ELR (cell line): Measurements from ENCODE around the gene NCKAP5.

ENCODE experiments used
- DNase-seq: peaks from one replicate; pipeline ENCODE4 v3.0.0-alpha.2; 2015; ENCODE audit warnings: low read depth

NCKAP5 gene

DNA sequence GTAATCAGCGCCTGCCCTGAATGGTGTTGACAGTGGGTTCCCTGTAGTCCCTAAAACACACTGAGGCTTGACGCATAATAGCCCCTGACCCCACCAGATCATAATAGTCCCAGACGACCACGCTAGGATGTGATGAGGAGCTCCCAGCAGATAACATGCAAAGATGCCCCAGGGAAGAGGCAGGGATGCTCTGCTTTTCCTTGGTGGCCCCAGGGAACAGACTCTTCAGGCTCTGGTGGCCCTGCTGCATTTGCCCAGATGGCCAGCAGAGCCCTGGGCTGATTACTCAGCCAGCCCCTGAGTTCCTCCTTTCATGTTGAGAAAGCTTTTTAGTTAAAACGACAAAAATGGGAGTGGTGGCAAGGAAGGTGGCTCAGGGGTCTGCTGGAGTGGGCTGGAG is 5.9 kb upstream of the NCKAP5 start:
- no peak for DNase-seq

DNA sequence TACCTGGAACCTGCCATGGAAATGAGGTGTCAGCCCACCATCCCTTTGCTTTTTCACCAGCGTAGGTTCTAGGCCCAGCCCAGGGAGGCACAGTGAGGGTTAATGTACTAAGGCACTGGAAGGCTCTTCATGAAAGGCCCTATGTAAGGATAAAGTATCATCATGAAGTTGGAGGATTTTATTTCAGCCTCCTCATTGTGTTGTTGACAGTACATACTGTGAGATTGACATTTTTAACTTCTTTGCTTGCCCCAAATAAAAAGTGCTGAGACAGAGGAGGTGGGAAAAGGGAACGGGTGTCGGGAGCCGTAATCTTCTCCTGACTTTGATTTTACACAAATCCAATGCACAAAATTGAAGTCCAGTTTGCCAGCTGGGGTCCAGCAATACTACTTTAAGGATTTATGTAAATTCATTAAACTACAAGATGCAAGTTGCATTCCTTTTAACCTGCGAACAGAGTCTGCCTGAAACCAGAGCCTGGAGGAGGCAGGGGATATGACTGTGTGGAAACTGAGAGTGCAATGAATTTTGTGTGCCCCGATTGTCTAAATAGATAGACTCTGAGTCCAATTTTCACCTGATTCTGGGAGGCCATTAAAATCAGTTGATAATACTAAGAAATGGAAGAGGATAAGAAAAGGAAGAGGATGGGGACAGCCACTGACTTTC is 5.4 kb upstream of the NCKAP5 start:
- DNase-seq = no peak

DNA sequence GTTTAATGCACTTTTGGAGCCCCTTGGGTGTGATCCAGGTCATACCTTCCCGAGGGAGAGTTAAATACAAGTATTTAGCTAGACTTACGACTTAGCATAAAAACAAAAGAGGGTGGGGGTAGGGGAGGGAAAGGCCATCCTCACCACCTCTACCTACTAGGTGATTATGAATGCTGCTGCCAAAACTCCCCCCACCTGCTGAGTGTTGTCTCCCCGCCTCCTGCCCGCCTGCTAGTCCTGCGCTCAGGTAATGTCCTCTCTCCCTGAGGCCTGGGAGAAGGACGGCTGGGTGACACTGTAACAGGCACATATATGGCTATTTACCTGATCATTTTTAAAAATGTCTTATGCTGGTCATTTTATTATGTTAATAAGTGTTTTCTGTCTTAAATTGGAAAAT is 3.0 kb upstream of the NCKAP5 start:
- no peak for DNase-seq

DNA sequence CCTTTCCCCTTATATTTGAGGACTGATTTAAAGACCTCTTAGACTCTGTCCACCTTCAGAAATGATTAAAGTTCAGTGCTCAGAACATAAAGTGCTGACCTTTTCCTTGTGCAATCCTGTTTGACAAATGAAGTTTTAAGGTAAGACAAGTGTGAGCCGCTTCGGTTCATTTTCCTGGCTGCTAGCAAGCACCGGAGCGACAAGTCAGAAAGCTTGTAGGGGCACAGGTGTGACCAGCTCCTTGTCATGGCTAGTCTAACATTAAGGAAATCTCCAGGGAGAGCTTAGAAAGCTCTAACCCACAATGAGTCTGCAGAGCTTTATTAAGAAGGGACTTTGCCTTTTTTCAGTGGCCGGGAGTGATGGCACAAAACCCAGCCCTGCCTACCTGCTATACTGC is 2.3 kb upstream of the NCKAP5 start:
- no peak for DNase-seq

DNA sequence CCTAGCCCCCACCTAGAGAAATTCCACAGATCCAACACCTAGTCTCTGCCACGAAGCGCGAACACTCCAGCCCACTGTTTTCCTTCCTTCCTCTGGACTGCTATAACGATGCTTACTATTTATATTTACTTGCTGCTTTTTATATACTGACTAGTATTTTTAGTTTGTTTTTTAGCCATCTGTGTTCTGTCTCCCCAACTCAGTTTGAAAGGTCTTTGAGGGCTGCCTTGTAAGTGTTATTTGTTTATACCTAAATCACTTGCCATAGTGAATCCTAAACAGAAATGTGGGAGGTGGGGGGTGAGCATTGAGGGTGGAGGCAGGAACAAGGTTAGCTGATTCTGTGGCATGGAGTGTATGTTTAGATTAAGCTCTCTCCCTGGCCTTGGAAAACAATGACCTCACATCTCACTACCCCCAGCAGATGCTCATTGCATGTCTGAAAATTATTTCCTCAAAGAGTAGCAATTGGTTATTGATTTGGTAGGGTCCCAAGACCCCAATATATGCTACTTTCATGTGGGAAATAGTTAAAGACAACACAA is 1.1 kb upstream of the NCKAP5 start:
- no peak for DNase-seq

DNA sequence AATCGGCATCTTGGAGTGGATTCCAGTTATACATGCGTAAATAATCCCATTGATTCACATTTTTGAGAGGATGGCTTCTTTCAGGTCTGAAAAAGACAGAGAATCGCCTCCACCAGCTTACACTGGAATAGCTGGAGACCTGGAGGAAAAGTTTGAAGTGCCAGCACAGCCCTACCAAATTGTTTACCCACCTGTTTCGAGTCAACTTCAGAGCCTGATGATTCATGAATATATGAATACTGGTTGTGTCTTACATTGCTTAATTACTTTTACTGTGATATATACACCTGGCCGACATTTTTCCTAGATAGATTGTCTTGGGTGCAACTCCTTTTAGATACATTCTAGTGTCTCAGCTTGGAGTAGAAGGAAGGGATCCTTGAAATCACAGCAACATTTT is 335 bp upstream of the NCKAP5 start:
- DNase-seq = no peak

DNA sequence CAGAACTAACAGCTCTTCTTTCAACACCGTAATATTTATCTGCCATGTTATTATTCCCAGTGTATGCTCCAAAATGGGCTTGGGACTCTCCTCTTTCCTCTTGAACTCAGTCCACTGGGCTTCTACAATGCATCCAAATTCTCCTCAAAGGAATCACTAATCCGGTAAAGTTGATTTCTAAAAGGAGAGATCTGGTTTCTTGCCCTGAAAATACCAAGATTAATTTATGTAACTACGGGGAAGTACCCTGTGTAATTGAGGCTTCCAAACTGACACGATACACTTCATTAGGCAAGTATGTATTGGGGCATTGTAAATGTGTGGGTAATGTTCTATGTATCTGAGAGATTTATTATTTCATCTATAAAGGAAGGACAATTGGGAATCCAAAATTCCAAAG is 5.7 kb downstream of the NCKAP5 start:
- DNase-seq = no peak

DNA sequence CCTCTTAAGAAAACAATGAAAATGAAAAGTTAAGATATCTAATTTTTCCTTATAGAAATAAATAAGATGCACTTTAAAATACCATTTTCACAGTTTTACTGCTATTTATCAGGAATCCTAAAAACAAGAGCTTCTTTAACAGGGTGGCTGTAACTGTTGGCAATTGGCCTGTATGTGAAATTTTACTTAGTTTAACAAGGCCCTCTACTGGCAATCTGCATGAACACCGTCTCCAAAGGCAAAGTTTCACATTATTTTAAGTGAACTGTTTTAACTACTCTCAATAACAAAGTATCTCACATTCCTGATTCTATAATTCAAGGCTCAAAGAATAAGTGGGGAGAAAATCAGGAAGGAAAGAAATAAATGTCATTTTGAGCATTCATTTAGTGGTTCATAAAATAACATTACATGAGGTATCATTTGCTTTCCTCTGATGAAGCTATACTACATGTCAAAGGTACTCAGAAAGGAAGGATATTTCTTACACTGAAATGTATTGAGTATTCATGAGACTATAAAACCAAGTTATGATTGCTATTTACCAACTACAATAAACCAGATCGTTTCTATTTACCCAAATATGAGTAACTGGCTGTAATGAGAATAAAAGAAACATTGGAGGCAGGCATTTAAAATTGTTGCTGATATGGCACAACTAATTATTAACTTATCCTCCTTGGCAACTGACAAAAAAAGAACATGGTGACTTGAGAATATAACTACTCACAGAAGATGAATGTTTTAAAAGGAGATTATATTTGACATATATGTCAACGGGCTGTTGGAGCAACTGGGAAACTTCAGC is 7.0 kb downstream of the NCKAP5 start:
- peak; percentile 81 for DNase-seq

DNA sequence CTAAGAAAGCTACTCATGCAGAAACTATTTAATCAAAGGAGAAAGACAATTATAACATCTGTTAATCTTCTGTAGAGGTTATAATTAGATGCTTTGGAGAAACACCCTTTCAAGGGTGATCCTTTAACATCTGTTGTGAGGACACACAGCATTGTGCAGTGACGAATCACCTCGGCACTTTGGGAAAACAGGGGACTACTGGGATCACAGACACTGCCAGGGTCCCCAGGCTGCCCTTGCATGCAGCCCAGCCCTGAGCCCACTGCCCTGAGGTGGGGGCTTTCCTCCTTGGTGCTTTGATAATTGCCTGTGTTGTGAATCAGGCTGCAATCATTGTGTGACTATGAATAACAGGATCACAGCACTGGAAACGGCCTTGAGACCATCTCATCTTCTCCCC is 10.6 kb downstream of the NCKAP5 start:
- no peak for DNase-seq

DNA sequence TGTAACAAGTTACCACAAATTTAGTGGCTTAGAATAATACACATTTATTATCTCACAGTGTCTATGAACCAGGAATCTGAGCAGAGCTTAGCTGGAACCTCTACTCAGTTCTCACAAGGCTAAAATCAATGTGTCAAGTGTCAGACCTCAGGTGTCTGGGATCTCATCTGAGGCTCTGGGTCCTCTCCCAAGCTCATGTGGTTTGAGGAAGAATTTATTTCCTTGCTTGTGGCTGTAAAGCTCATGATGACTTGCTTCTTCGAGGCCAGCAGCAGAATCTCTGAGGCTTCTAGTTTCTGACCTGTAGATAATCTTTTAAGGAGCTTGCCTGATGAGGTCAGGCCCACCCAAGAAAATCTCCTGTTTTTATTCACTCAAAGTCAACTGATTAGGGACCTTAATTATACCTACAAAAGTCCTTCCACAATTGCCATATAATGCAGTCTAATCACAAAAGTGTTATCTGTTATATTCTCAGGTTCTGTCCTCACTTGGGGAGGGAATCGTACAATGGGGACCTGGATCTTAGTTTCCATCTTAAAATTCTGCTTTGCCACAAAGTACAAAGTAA is 14.3 kb downstream of the NCKAP5 start:
- no peak for DNase-seq

DNA sequence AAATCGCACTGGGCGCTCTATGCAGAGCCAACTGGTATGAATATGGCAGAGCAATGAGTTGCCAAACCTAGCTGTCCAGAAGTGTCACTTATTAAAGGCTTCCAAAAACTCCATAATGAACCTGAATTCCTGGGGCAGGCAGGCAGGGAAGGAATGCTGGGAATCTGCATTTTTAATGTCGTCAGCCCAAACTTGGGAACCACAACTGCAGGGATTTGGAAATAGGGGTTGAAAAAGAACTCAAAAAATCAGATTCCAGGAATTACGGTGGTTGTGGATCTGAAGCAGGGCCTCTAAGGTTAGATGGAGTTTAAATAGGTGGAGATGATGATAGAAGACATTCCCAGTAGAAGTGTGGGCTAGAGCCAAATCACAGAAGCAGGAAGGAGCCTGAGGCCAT is 15.0 kb downstream of the NCKAP5 start:
- no peak for DNase-seq

DNA sequence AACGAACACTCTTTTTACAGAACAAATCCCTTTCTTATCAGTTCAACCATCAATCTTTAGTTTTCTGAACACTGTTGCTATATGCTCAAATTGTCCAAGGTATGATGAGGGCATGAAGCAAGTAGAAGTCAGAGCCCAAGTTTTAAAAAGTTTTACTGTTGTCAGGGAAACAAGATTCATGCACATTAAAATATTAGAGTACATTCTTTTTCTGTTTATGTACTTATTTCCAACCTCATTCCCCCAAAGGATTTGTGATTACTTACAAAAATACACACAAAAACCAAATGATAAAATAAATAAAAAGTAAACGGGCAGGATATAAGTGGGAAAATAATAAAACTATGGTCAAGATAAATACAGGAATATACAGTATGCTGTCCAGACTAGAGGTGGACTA is 15.4 kb downstream of the NCKAP5 start:
- no peak for DNase-seq

DNA sequence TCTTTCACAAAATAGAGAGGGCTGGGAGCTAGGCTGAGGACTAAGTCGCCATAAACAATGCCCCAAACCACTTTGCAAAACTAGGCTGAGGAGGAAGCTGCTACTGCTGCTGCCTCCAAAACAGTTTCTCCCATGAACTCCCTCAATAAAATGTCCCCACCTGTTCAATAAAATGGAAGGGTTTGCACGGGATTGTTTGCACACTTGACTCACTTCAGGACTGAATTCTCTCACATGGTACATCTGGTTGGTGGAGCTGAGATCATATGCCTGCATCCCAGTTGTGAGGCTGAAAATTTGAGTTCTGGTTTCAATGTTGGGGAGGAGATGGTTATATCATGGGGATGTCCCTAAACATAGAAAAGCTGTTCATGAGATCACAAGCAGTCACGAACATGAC is 26.5 kb downstream of the NCKAP5 start:
- DNase-seq = no peak

DNA sequence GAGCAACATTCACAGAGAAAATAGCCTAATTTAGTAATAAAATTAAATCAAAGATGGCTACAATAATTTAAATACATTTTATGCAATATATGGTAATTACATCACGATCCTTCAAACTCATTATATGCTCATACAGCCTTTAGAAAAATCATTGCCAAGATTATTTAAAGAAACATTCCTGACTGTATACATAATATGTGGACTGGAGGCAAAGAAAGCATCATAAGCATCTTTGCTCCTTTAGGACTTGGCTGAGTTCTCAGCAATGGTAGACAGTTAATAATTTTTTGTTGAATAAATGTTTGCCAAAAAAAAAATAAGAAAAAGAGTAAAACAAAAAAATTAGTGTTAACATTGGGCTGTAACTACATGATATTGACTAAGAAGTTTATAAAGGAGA is 26.9 kb downstream of the NCKAP5 start:
- no peak for DNase-seq

DNA sequence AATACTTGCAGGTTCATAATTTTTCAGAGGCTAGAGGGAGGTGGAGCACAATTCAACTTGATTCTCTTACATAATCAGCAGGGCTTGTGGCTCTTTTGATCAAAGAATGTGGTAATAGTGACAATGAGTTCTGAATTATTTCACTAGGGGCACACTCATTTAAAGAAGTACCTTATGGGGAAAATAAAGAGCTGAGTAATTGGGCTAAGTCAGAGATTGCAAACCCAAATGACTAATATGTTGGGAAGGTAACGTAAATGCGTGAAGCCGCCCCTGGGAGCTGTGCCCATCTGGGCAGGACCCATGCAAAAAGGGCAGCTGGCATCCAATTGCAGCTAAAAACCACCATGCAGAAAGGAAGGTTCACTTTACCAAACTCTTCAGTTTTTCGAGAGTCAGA is 35.3 kb downstream of the NCKAP5 start:
- peak; percentile 83 for DNase-seq

DNA sequence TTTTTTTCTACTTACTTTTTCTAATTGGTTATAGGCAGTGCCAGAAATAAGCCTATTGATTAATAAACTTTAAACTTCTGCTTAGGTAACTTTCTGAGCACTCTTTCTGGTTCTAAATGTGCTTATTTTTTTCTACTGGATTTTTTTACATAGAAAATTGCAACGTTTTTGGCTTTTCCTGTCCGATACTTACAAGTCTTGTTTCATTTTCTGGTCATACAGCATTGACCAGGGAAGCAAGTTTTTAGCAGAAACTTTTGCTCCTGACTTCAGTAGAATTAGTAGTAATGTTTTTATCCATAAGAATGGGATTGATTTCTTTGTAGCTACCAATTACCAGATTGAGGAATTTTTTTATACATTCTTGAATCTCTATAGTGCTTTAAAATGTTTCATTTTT is 36.9 kb downstream of the NCKAP5 start:
- no peak for DNase-seq

DNA sequence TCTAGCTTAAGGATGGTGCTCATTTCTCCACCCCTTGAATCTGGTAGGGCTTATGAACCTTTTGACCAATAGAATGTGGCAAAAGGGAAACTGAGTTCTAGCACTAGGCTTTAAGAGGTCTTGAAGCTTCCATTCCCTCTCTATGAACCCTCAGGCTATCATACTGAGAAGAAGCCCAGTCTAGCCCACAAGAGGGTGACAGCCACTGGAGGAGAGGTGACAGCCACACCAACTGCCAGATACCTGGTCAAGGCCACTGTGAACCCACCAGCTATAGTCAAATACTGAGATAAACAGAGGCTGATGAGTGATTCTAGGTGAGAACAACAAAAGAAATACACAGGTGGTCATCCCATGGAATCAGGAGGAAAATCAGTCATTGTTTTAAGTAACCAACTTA is 37.6 kb downstream of the NCKAP5 start:
- DNase-seq = no peak

DNA sequence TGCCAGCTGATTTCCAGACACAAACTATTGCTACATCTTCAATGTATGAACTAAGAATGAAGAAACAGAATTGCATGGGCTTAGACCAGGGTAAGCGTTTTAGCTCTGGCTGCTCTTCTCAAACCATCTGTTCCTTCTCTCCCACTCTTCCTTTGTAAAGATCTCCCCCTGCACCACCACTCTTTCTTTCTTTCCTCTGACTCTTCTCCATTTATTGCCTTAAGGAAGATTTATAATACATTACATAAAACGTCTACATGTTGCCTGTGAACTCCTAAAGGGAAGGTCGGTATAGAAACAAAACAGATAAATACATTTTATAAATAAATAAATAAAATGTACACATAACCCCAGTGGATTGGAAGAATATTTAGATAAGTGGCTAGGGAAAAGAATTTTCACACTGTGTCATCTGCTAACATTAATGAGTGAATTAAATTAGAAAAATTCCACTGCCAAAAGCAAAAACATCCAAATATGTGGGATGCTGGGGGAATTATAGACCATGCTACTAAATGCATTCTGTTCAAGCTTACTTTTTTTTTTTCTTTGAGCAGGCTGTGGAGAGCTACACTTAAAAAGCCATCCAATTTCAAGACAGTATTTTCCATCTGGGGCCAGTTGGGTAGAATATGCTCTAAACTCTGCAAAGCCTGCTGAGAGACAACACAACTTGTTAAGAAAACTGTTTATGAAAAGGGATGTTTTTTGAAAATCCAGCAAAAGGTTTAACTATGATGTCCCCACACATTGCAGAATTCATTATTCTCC is 41.5 kb downstream of the NCKAP5 start:
- DNase-seq = no peak

DNA sequence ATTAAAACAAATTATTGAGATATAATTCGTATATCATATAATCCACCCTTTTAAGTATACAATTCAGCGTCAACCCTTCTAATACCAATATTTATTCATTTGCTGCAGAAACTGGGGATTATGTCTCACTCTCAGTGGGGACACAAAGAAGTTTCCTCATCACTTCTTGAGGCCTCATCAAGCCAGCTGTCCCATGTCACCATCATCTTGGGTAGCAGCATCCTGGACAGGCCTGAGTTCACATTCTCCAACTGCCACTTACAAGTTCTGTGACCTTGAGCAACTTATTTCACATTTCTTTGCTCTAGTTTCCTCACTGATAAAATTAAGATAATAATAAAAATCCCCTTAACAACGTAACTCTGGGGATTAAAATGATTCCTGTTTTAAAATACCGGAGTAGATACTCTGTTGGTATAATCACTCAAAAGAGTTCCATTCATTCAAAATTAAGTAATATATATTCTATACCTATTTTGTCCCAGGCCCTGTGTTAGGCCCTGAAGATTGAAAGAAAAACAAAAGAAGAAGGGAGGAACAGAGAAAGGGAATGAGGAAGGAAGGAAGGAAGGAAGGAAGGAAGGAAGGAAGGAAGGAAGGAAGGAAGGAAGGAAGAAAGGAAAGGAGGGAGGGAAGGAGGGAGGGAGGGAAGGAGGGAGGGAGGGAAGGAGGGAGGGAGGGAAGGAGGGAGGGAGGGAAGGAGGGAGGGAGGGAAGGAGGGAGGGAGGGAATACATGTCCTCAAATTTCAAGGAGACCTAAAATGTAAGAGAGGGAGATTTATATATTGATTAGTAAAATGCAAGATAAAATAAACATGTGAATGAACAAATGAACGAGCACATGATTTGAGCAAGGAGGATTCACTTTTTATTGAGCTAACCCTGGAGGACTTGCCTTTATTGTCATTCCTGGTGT is 42.4 kb downstream of the NCKAP5 start:
- no peak for DNase-seq

DNA sequence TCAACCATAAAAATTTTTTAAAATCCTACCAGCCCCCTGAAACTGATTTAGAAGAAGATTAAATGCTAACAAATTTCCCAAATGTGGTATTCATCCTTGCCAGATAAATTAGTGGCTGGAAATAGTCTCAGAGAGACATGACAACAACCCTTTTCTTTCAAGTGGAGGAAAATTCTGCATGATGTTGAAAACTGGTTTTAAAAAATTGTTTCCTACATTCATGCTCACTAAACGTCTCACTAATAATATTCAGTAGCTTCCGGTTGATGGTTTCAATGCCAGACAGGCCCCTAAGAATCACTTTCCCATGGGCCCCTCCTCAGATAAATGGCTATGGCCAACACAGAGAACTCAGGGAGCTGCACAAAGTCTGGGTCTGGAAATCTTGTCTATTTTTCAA is 43.2 kb downstream of the NCKAP5 start:
- no peak for DNase-seq

DNA sequence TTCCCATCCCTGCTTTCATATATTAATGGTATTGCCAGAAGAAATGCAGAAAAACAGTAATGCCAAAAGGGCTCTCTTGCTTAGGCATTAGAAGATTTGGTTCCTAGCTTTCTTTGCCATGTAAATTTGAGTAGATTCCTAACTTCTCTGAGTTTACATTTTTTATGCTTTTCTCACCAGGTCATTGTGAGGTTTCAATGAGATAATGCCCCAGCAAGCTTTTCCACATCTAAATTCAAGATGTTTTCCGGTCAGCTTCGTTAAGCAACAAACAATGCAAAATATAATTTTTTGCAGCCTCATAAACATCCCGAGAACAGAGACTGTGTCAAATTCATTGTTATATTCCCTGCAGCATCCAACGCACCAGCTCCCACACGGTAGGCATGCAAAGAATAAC is 44.9 kb downstream of the NCKAP5 start:
- DNase-seq = no peak
